Peyer's patch (tissue), 4 donors: Measurements from ENCODE around the gene SRRM2. TPM values are rescaled to one million over a fixed set of nuclear protein-coding genes. Genes with fewer than 3 reads are reported as not detected.

ENCODE experiments used
- DNase-seq, 3 donors: peaks; one replicate each; pipeline ENCODE4 v3.0.0-alpha.2; 2017 to 2019
- H3K27ac ChIP-seq, 4 donors: fragments of 200-600 bp; sonication (generic); one replicate each; pipeline ENCODE4 v1.5.1; 2016 to 2019
- H3K27me3 ChIP-seq, 2 donors: fragments of 200-600 bp; sonication (generic); one replicate each; pipeline ENCODE4 v1.5.1; 2019
- H3K36me3 ChIP-seq, 3 donors: fragments of 200-600 bp; sonication (generic); one replicate each; pipeline ENCODE4 v1.5.1; 2016 to 2019
- H3K4me1 ChIP-seq, 4 donors: fragments of 200-600 bp; sonication (generic); one replicate each; pipeline ENCODE4 v1.5.1; 2016 to 2019
- H3K4me3 ChIP-seq, 4 donors: fragments of 200-600 bp; sonication (generic); 1 replicate in 3 of 4; 2 replicates in 1 of 4; pipeline ENCODE4 v1.5.1; 2016 to 2019; ENCODE audit warnings: mild to moderate bottlenecking in 1 of 4
- H3K9me3 ChIP-seq, 4 donors: fragments of 200-600 bp; sonication (generic); one replicate each; pipeline ENCODE4 v1.5.1; 2016 to 2019; ENCODE audit warnings: mild to moderate bottlenecking in 1 of 4
- CTCF ChIP-seq, 6 experiments: fragments of 450-650 bp in 4 of 6; fragments of 200-600 bp in 2 of 6; sonication (generic) in 1 of 6; IDR thresholded peaks; one replicate each; pipeline ENCODE4 v1.5.1; 2017 to 2019; ENCODE audit warnings: antibody characterized with exemption in 6 of 6, mild to moderate bottlenecking in 3 of 6, moderate library complexity in 1 of 6
- POLR2A ChIP-seq, 2 donors: fragments of 450-650 bp; IDR thresholded peaks; one replicate each; pipeline ENCODE4 v1.5.1; 2017; ENCODE audit warnings: antibody characterized with exemption in 2 of 2, mild to moderate bottlenecking in 2 of 2, moderate library complexity in 2 of 2
- total RNA-seq, 4 donors: library from RNA; depleted of rRNA; stranded (reverse); fragments of >200 nt; gene quantifications; one replicate each; pipeline ENCODE4 v1.1.0, GENCODE V29; 2016

The SRRM2 gene
- total RNA-seq, 4 donors from 2014 or later, result 683 to 3,742 (median 1,673) TPM

- DNase-seq, result peak in 2 of 3 donors; percentile 38 to 46
Measured at GRCh38 chr16:2779151-2779920, 26.9 kb downstream of the SRRM2 start.

GRCh38 chr16:2779978-2780898, 27.8 kb downstream of the SRRM2 start:
- H3K27ac ChIP-seq, result no peak overlapping the region
- no peak for TF ChIP-seq CTCF (IDR thresholded peaks at IDR 0.05)
- no peak for TF ChIP-seq POLR2A (IDR thresholded peaks at IDR 0.05)
- no peak overlapping the region for H3K4me3 ChIP-seq
- H3K36me3 ChIP-seq, result peaks cover 0 to under 1% (median 0%) of the 10 kb centered on the region in 3 donors
- peak in 2 of 3 donors; percentile 25 to 38 for DNase-seq
- no peaks in the 10 kb centered on the region for H3K27me3 ChIP-seq
- no peaks in the 10 kb centered on the region for H3K9me3 ChIP-seq
- peaks cover 0 to 25% (median 19%) of the 10 kb centered on the region in 4 donors for H3K4me1 ChIP-seq

More at GRCh38 chr16:2779151-2779920, 26.9 kb downstream of the SRRM2 start:
- Histone ChIP-seq H3K4me3 (no peak overlapping the region), H3K4me1 (peaks cover 0 to 22% (median 16%) of the 10 kb centered on the region in 4 donors), H3K9me3 (no peaks in the 10 kb centered on the region), H3K27ac (no peak overlapping the region), H3K36me3 (peaks cover 0 to 10% (median 0%) of the 10 kb centered on the region in 3 donors), H3K27me3 (no peaks in the 10 kb centered on the region)
- TF ChIP-seq POLR2A (IDR thresholded peaks at IDR 0.05) (no peak), CTCF (IDR thresholded peaks at IDR 0.05) (no peak)

- H3K4me3 ChIP-seq, result no peak overlapping the region
- H3K4me1 ChIP-seq, result peaks cover 0 to 28% (median 18%) of the 10 kb centered on the region in 4 donors
- no peaks in the 10 kb centered on the region for H3K9me3 ChIP-seq
- DNase-seq, result peak in 2 of 3 donors; percentile 36 to 40
- H3K36me3 ChIP-seq, result no peaks in the 10 kb centered on the region
- H3K27me3 ChIP-seq, result peaks cover 0 to 8% of the 10 kb centered on the region in 2 donors
- TF ChIP-seq CTCF (IDR thresholded peaks at IDR 0.05), result no peak
- H3K27ac ChIP-seq, result no peak overlapping the region
Measured at GRCh38 chr16:2782583-2783351, 30.3 kb downstream of the SRRM2 start.

GRCh38 chr16:2783581-2784357, 31.3 kb downstream of the SRRM2 start:
- Histone ChIP-seq H3K36me3 (no peaks in the 10 kb centered on the region), H3K4me3 (no peak overlapping the region), H3K9me3 (no peaks in the 10 kb centered on the region), H3K4me1 (peaks cover 0 to 21% (median 11%) of the 10 kb centered on the region in 4 donors), H3K27me3 (peaks cover 0 to 8% of the 10 kb centered on the region in 2 donors), H3K27ac (no peak overlapping the region)
- TF ChIP-seq POLR2A (IDR thresholded peaks at IDR 0.05) (no peak), CTCF (IDR thresholded peaks at IDR 0.05) (no peak)
- DNase-seq, result peak in 2 of 3 donors; percentile 15 to 28
